GM12865 (cell line): ENCODE data around the gene SLC24A3.

Source experiments
- DNase-seq: peaks from one replicate; pipeline ENCODE4 v3.0.0; 2010; ENCODE audit warnings: low read depth
- H3K4me3 ChIP-seq: 2 replicates; pipeline ENCODE4 v1.5.1; 2011; ENCODE audit warnings: mild to moderate bottlenecking, low read depth, low read length, control low read depth
- TF ChIP-seq, protein P1 (sequence below): IDR thresholded peaks from 2 replicates; pipeline ENCODE4 v1.5.1; 2011; ENCODE audit warnings: low read length, control low read depth, low read depth, inconsistent platforms; ENCODE audit not compliant: insufficient read depth; ENCODE audit errors: missing control alignments

Gene SLC24A3

DNA sequence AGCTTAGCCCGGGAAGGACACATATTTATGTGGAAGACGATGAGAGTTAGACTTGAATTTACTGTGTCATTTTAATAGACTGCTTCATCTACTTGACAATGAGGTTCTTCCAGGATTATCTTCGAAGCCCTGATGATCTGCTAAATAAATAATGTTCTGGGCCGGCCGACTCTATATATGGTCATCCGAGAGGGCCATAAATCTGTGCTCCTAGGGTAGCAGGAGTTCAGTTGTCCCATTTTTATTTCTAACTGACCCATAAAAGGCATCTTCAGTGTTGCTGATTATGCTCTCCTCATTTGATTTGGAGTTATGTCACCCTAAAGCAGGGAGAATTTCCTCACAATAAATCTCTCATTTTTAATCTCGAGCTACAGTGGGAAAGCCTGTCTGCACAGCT lies 217.1 kb downstream of the SLC24A3 start:
- H3K4me3 ChIP-seq = no peak overlapping the region
- TF ChIP-seq, protein P1, sequence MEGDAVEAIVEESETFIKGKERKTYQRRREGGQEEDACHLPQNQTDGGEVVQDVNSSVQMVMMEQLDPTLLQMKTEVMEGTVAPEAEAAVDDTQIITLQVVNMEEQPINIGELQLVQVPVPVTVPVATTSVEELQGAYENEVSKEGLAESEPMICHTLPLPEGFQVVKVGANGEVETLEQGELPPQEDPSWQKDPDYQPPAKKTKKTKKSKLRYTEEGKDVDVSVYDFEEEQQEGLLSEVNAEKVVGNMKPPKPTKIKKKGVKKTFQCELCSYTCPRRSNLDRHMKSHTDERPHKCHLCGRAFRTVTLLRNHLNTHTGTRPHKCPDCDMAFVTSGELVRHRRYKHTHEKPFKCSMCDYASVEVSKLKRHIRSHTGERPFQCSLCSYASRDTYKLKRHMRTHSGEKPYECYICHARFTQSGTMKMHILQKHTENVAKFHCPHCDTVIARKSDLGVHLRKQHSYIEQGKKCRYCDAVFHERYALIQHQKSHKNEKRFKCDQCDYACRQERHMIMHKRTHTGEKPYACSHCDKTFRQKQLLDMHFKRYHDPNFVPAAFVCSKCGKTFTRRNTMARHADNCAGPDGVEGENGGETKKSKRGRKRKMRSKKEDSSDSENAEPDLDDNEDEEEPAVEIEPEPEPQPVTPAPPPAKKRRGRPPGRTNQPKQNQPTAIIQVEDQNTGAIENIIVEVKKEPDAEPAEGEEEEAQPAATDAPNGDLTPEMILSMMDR = no peak
- DNase-seq = no peak

DNA sequence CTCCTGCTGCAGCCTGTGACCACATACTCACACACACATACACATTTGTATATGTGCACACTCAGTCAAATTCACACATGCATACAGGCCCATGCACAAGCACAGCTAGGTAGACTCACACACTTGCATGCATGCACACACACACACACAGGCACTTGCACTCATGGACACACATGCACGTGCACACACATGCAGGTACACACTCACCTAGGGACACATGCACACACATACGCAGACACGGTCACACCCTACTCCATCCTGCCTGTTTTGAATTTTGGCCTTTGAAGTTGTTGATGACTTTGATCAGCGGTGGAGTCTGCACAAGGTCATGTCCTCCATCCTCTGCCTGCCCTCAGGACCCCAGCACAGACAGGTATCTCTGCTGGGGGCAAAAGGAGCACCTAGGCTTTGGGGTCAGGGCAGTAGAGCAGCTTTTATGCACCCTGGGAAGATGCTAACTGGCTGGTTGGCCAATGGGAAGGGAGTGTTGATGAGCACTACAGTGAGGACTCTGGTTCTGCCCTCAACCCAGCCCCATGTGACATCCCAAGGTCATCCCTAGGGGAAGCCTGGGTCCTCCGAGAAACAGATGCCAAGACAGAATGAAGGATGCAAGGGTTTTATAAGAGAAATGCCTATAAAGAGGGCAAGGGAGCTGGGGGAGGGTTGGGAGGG lies 218.3 kb downstream of the SLC24A3 start:
- TF ChIP-seq, protein P1 = no peak
- DNase-seq = no peak
- no peak overlapping the region for H3K4me3 ChIP-seq

DNA sequence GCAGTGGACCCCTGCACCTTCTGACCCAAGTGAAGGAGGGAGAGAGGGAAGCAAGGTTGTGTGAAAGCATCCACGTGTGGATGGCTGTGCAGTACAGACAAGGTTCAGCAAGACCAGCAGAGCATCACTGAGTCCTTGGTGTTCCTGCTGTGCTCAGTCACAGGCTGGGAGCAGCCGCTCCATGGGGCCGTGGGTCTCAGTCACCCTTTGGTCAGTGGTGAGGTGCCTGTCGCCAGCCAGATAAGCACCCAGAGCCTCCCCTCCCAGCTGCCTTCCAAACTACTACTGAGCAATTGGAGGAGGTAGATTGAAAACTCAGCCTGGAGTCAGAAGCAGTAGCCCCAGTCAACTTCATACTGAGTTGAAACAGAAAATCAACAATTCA lies 218.9 kb downstream of the SLC24A3 start:
- TF ChIP-seq, protein P1 = no peak
- no peak overlapping the region for H3K4me3 ChIP-seq
- no peak for DNase-seq

DNA sequence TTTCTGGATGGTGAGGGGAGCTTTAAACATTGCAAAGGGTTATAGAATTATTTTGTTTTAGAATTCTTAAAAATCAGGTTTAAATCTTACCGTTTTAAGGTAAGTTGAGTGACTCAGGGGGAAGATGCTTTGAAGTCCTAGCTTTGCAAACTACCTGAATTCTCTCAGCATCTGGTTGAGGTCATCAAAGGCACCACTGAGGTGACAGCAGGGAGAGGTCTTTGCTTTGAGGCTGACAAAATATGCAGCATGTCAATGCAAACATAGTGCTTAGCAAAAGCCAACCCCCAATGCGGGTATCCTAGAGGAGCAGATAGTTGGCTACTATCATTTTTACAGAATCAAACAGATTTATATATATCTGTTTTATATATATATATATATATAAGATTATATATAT lies 219.5 kb downstream of the SLC24A3 start:
- no peak for DNase-seq
- H3K4me3 ChIP-seq = no peak overlapping the region
- TF ChIP-seq, protein P1 = no peak

DNA sequence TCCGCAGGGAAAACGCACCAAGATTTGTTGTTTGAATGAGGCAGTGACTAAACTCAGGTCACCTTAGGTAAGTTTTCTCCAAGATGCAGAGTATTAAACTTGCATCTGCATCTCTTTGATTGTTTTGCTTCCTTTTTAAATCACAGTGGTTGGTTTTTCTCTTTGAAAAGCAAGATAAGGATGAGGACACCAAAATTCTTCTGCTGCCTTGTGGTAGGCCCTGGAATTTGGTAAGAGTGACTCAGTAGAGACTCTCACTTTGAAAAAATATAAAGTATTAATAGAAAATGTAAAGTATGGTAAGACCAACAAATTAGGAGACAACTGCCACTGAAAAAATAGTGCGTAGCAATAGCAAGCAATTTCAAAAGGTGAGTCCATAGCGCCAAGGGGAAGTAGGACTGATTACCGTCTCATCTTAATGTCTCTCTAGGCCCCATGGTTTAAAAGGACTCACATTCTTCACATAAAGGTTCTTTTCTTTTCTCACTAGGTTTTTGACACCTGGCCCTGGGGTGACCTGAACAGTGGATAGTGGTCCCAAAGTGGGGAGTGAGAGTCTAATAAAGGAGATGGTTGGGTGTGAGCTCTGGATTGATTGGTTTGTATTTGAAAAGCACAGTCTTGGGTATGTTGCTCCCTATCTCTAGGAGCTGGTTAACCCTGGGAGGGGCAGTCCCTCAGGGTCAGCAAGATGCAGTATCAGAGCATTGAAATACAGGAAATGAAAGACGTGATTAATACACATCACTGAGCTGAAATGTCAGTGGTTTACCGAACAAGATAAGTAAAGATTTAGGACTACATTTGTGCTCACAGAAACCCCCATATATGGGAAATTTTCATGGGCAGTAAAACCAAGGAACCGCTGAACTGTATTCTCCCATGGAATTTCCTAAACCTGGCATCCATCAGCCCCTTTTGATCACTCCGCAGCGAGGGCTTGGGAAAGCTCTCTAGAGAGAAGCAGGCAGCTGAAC lies 221.2 kb downstream of the SLC24A3 start:
- TF ChIP-seq, protein P1 = no peak
- no peak overlapping the region for H3K4me3 ChIP-seq
- DNase-seq = no peak

DNA sequence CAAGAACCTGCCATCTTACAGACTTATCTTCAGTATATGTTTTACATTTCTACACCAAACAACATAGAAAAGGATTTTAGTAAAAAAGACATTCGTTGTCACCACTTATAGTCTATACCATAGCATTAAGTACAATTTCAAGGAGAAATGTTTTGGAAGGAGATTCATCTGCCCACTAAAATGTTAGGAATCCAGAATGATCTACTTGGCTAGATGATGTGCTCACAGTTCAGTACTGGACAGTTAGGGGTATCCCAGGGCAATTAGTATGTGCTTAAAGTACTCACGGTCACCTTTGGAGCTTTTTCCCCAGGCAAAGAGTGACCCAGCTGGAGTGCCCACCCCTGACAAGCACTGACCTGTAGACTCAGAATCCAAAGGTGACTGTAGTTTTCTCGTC lies 222.9 kb downstream of the SLC24A3 start:
- H3K4me3 ChIP-seq = no peak overlapping the region
- no peak for DNase-seq
- TF ChIP-seq, protein P1 = no peak

DNA sequence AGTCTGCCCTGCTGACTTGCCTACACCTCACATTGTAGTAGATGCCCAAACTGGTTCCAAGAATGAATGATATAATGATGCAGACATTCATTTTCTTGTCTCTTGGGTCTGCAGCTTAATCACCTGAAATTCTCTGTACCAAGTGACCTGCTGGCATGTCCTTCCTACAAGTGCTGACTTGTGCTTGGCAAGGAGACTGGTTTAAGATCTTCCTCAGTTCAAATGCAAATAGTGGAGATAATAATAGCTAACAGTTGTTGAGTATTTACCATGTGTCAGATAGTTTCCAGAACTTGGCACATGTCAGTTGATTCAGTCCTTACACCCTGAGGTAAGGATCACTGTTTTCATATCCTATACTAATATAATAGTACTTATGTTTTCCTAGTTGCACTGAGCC lies 223.4 kb downstream of the SLC24A3 start:
- H3K4me3 ChIP-seq = no peak overlapping the region
- TF ChIP-seq, protein P1 = no peak
- DNase-seq = no peak
